ENCODE data around the gene USP35. TPM values are rescaled to one million over a fixed set of nuclear protein-coding genes. Genes with fewer than 3 reads are reported as not detected.

USP35 gene
- total and polyA plus RNA-seq, 4 donors, result 3.0 to 28.0 (median 22.7) TPM

GRCh38 chr11:78257654-78258053 is 68.9 kb downstream of the USP35 start:
- Histone ChIP-seq H3K4me3 (ENCODE audit: low read length in 2 of 2) (no peak overlapping the region), H3K27me3 (ENCODE audit: control insufficient read depth in 1 of 2, insufficient read depth in 2 of 2, low read length in 1 of 2) (no peaks in the 10 kb centered on the region), H3K36me3 (ENCODE audit: control insufficient read depth in 1 of 2, insufficient read depth in 2 of 2, low read length in 1 of 2) (no peaks in the 10 kb centered on the region), H3K27ac (ENCODE audit: low read depth in 1 of 2, low read length in 2 of 2) (peak overlapping the region; percentile 53 to 64), H3K4me1 (ENCODE audit: control insufficient read depth in 1 of 2, insufficient read depth in 2 of 2, low read length in 2 of 2) (peaks cover 5 to 8% of the 10 kb centered on the region in 2 donors), H3K9me3 (ENCODE audit: control insufficient read depth, low read length) (no peaks in the 10 kb centered on the region)
- intact Hi-C loops (cut with DNase I), result loop anchor here (2.0 to 5.0 kb wide), 2 partner anchors 25 to 50 kb away; no protein-coding TSS in a partner anchor
- 69 to 83% methylated on average over 3 of the region's 3 CpGs for WGBS, 2 donors
- ATAC-seq (ENCODE audit: low FRiP score), result no peak
- DNase-seq, result no peak

GRCh38 chr11:78259777-78260487 is 71.2 kb downstream of the USP35 start:
- WGBS, 2 donors, result 86 to 88% methylated on average over 8 of the region's 8 CpGs
- DNase-seq (no peak), ATAC-seq (ENCODE audit: low FRiP score) (no peak)
- intact Hi-C loops (cut with DNase I), result loop anchor here (5.0 kb wide), 1 partner anchor 47 kb away; no protein-coding TSS in a partner anchor
- Histone ChIP-seq H3K36me3 (ENCODE audit: control insufficient read depth in 1 of 2, insufficient read depth in 2 of 2, low read length in 1 of 2) (no peaks in the 10 kb centered on the region), H3K4me3 (ENCODE audit: low read length in 2 of 2) (no peak overlapping the region), H3K27ac (ENCODE audit: low read depth in 1 of 2, low read length in 2 of 2) (no peak overlapping the region), H3K27me3 (ENCODE audit: control insufficient read depth in 1 of 2, insufficient read depth in 2 of 2, low read length in 1 of 2) (no peaks in the 10 kb centered on the region), H3K9me3 (ENCODE audit: control insufficient read depth, low read length) (no peaks in the 10 kb centered on the region), H3K4me1 (ENCODE audit: control insufficient read depth in 1 of 2, insufficient read depth in 2 of 2, low read length in 2 of 2) (peaks cover 2 to 5% of the 10 kb centered on the region in 2 donors)

GRCh38 chr11:78261367-78261766 is 72.6 kb downstream of the USP35 start:
- Histone ChIP-seq H3K27ac (ENCODE audit: low read depth in 1 of 2, low read length in 2 of 2) (no peak overlapping the region), H3K4me1 (ENCODE audit: control insufficient read depth in 1 of 2, insufficient read depth in 2 of 2, low read length in 2 of 2) (peaks cover 2 to 5% of the 10 kb centered on the region in 2 donors), H3K27me3 (ENCODE audit: control insufficient read depth in 1 of 2, insufficient read depth in 2 of 2, low read length in 1 of 2) (no peaks in the 10 kb centered on the region), H3K4me3 (ENCODE audit: low read length in 2 of 2) (no peak overlapping the region), H3K9me3 (ENCODE audit: control insufficient read depth, low read length) (no peaks in the 10 kb centered on the region), H3K36me3 (ENCODE audit: control insufficient read depth in 1 of 2, insufficient read depth in 2 of 2, low read length in 1 of 2) (no peaks in the 10 kb centered on the region)
- DNase-seq, result no peak
- 57 to 65% methylated on average over 4 of the region's 4 CpGs for WGBS, 2 donors
- intact Hi-C loops (cut with DNase I), result no loop called here
- no peak for ATAC-seq (ENCODE audit: low FRiP score)

- intact Hi-C loops (cut with DNase I), result no loop called here
- Histone ChIP-seq H3K9me3 (ENCODE audit: control insufficient read depth, low read length) (no peaks in the 10 kb centered on the region), H3K36me3 (ENCODE audit: control insufficient read depth in 1 of 2, insufficient read depth in 2 of 2, low read length in 1 of 2) (no peaks in the 10 kb centered on the region), H3K4me1 (ENCODE audit: control insufficient read depth in 1 of 2, insufficient read depth in 2 of 2, low read length in 2 of 2) (peaks cover 2 to 5% of the 10 kb centered on the region in 2 donors), H3K27ac (ENCODE audit: low read depth in 1 of 2, low read length in 2 of 2) (no peak overlapping the region), H3K27me3 (ENCODE audit: control insufficient read depth in 1 of 2, insufficient read depth in 2 of 2, low read length in 1 of 2) (no peaks in the 10 kb centered on the region), H3K4me3 (ENCODE audit: low read length in 2 of 2) (no peak overlapping the region)
- ATAC-seq (ENCODE audit: low FRiP score) (no peak), DNase-seq (no peak)
- WGBS, 2 donors, result 58 to 60% methylated on average over 4 of the region's 4 CpGs
These were observed 73.1 kb downstream of the USP35 start for GRCh38 chr11:78261828-78262227.

GRCh38 chr11:78262238-78262637 is 73.5 kb downstream of the USP35 start:
- H3K27ac ChIP-seq (ENCODE audit: low read depth in 1 of 2, low read length in 2 of 2), result no peak overlapping the region
- DNase-seq, result no peak
- no peaks in the 10 kb centered on the region for H3K9me3 ChIP-seq (ENCODE audit: control insufficient read depth, low read length)
- H3K4me3 ChIP-seq (ENCODE audit: low read length in 2 of 2), result no peak overlapping the region
- no peak for ATAC-seq (ENCODE audit: low FRiP score)
- H3K36me3 ChIP-seq (ENCODE audit: control insufficient read depth in 1 of 2, insufficient read depth in 2 of 2, low read length in 1 of 2), result no peaks in the 10 kb centered on the region
- peaks cover 2 to 5% of the 10 kb centered on the region in 2 donors for H3K4me1 ChIP-seq (ENCODE audit: control insufficient read depth in 1 of 2, insufficient read depth in 2 of 2, low read length in 2 of 2)
- WGBS, 2 donors, result 59 to 62% methylated on average over 5 of the region's 5 CpGs
- no peaks in the 10 kb centered on the region for H3K27me3 ChIP-seq (ENCODE audit: control insufficient read depth in 1 of 2, insufficient read depth in 2 of 2, low read length in 1 of 2)
- intact Hi-C loops (cut with DNase I), result no loop called here

- intact Hi-C loops (cut with DNase I), result no loop called here
- Histone ChIP-seq H3K27ac (ENCODE audit: low read depth in 1 of 2, low read length in 2 of 2) (no peak overlapping the region), H3K4me3 (ENCODE audit: low read length in 2 of 2) (no peak overlapping the region), H3K36me3 (ENCODE audit: control insufficient read depth in 1 of 2, insufficient read depth in 2 of 2, low read length in 1 of 2) (no peaks in the 10 kb centered on the region), H3K9me3 (ENCODE audit: control insufficient read depth, low read length) (no peaks in the 10 kb centered on the region), H3K4me1 (ENCODE audit: control insufficient read depth in 1 of 2, insufficient read depth in 2 of 2, low read length in 2 of 2) (peaks cover 2 to 5% of the 10 kb centered on the region in 2 donors), H3K27me3 (ENCODE audit: control insufficient read depth in 1 of 2, insufficient read depth in 2 of 2, low read length in 1 of 2) (no peaks in the 10 kb centered on the region)
- DNase-seq (no peak), ATAC-seq (ENCODE audit: low FRiP score) (no peak)
These were observed 74.0 kb downstream of the USP35 start for GRCh38 chr11:78262691-78263090.

Other genes starting within 250 kb of the USP35 start
- 10 to 100 TPM; 25.4 to 40.2 TPM for gene INTS4, start 194.3 kb upstream of the USP35 start, total RNA-seq
- gene INTS4, start 194.3 kb upstream of the USP35 start, polyA plus RNA-seq, result 10 to 100 TPM; 11.6 to 37.1 TPM
- gene KCTD14, start 165.6 kb upstream of the USP35 start, total RNA-seq, result 1 to 10 TPM; 1.7 to 2.0 TPM
- 1 to 10 TPM in 1 of 2 donors, under 1 TPM in 1; 0.05 to 1.0 TPM for gene KCTD14, start 165.6 kb upstream of the USP35 start, polyA plus RNA-seq
- gene THRSP, start 125.1 kb upstream of the USP35 start, total RNA-seq, result 1 to 10 TPM in 1 of 2 donors, not detected in 1; 2.7 TPM
- 1 to 10 TPM in 1 of 2 donors, not detected in 1; 1.4 TPM for gene THRSP, start 125.1 kb upstream of the USP35 start, polyA plus RNA-seq
- gene NDUFC2, start 109.1 kb upstream of the USP35 start, total RNA-seq, result 100 to 1,000 TPM; 105 to 154 TPM
- gene NDUFC2, start 109.1 kb upstream of the USP35 start, polyA plus RNA-seq, result 100 to 1,000 TPM; 138 to 174 TPM
- gene ALG8, start 49.3 kb upstream of the USP35 start, total RNA-seq, result 10 to 100 TPM; 22.2 to 23.6 TPM
- 10 to 100 TPM; 18.0 to 24.2 TPM for gene ALG8, start 49.3 kb upstream of the USP35 start, polyA plus RNA-seq
- 10 to 100 TPM; 14.0 to 16.1 TPM for gene KCTD21, start 293 bp upstream of the USP35 start, total RNA-seq
- 1 to 10 TPM; 4.8 to 7.5 TPM for gene KCTD21, start 293 bp upstream of the USP35 start, polyA plus RNA-seq
- gene GAB2, start 228.9 kb downstream of the USP35 start, total RNA-seq, result 10 to 100 TPM; 80.9 to 82.6 TPM
- 10 to 100 TPM; 19.3 to 29.4 TPM for gene GAB2, start 228.9 kb downstream of the USP35 start, polyA plus RNA-seq

All from aorta (tissue), 5 donors.